ENCODE measurements around the gene CYP27C1. TPM values are rescaled to one million over a fixed set of nuclear protein-coding genes. Genes with fewer than 3 reads are reported as not detected.

CYP27C1 gene
- total RNA-seq, 1 donor from 2014 or later = 4.5 TPM

GRCh38 chr2:127149384-127149783 lies 70.7 kb downstream of the CYP27C1 start:
- Mint-ChIP-seq H3K4me3 (no peak overlapping the region), H3K36me3 (peaks cover 2% of the 10 kb centered on the region), H3K27me3 (ENCODE audit: low read depth) (no peaks in the 10 kb centered on the region), H3K9me3 (peaks cover 14% of the 10 kb centered on the region), H3K27ac (no peak overlapping the region), H3K4me1 (peaks cover 4% of the 10 kb centered on the region)
- no peak for TF ChIP-seq CTCF (IDR thresholded peaks at IDR 0.05; ENCODE audit: unreplicated experiment)
- no peak for DNase-seq (ENCODE audit: low spot score in 2 of 2, unreplicated experiment in 2 of 2)

- no peak for TF ChIP-seq CTCF (IDR thresholded peaks at IDR 0.05; ENCODE audit: unreplicated experiment)
- H3K27me3 Mint-ChIP-seq (ENCODE audit: low read depth) = no peaks in the 10 kb centered on the region
- no peak for DNase-seq (ENCODE audit: low spot score in 2 of 2, unreplicated experiment in 2 of 2)
- peaks cover 8% of the 10 kb centered on the region for H3K4me1 Mint-ChIP-seq
- no peak overlapping the region for H3K4me3 Mint-ChIP-seq
- H3K36me3 Mint-ChIP-seq = peaks cover 2% of the 10 kb centered on the region
- no peak overlapping the region for H3K27ac Mint-ChIP-seq
- peaks cover 14% of the 10 kb centered on the region for H3K9me3 Mint-ChIP-seq
These were observed 73.1 kb downstream of the CYP27C1 start for GRCh38 chr2:127146820-127147502.

- no peaks in the 10 kb centered on the region for H3K27me3 Mint-ChIP-seq (ENCODE audit: low read depth)
- H3K27ac Mint-ChIP-seq = no peak overlapping the region
- no peak overlapping the region for H3K4me3 Mint-ChIP-seq
- no peak for TF ChIP-seq CTCF (IDR thresholded peaks at IDR 0.05; ENCODE audit: unreplicated experiment)
- peaks cover 2% of the 10 kb centered on the region for H3K36me3 Mint-ChIP-seq
- H3K4me1 Mint-ChIP-seq = peaks cover 8% of the 10 kb centered on the region
- DNase-seq (ENCODE audit: low spot score in 2 of 2, unreplicated experiment in 2 of 2) = no peak
- H3K9me3 Mint-ChIP-seq = peaks cover 11% of the 10 kb centered on the region
These were observed 73.9 kb downstream of the CYP27C1 start for GRCh38 chr2:127146071-127146725.

GRCh38 chr2:127145280-127145895 lies 74.7 kb downstream of the CYP27C1 start:
- no peak overlapping the region for H3K4me3 Mint-ChIP-seq
- H3K36me3 Mint-ChIP-seq = peaks cover 2% of the 10 kb centered on the region
- no peak for DNase-seq (ENCODE audit: low spot score in 2 of 2, unreplicated experiment in 2 of 2)

More at GRCh38 chr2:127145280-127145895, 74.7 kb downstream of the CYP27C1 start:
- Mint-ChIP-seq H3K27ac (peak overlapping the region; percentile 22), H3K9me3 (peaks cover 8% of the 10 kb centered on the region), H3K4me1 (peaks cover 8% of the 10 kb centered on the region), H3K27me3 (ENCODE audit: low read depth) (no peaks in the 10 kb centered on the region)
- no peak for TF ChIP-seq CTCF (IDR thresholded peaks at IDR 0.05; ENCODE audit: unreplicated experiment)

Data from mesothelial cell of epicardium (in vitro differentiated cells).